RWPE2 (cell line): ENCODE results near the gene PFDN4.

Experiments used
- ATAC-seq: fragments of 200-7000 bp; cut with Tn5 transposase; 3 replicates; pipeline ENCODE4 v1.9.1; 2021; ENCODE audit warnings: low read depth
- DNase-seq: peaks from one replicate; pipeline ENCODE4 v3.0.0-alpha.2; 2020; ENCODE audit warnings: low spot score
- H3K27ac ChIP-seq: fragments of 450-650 bp; 2 replicates; pipeline ENCODE4 v1.5.1; 2017; ENCODE audit warnings: mild to moderate bottlenecking; ENCODE audit not compliant: poor library complexity, severe bottlenecking
- H3K27me3 ChIP-seq: fragments of 250-450 bp; sonication (Bioruptor Pico); 2 replicates; pipeline ENCODE4 v1.5.1; 2021; ENCODE audit warnings: mild to moderate bottlenecking, moderate library complexity; ENCODE audit not compliant: insufficient read depth, poor library complexity, severe bottlenecking
- H3K36me3 ChIP-seq: fragments of 250-450 bp; sonication (Bioruptor Pico); 2 replicates; pipeline ENCODE4 v1.5.1; 2020; ENCODE audit warnings: low read depth, mild to moderate bottlenecking, moderate library complexity
- H3K4me1 ChIP-seq: fragments of 250-450 bp; sonication (Bioruptor Pico); 2 replicates; pipeline ENCODE4 v1.5.1; 2021; ENCODE audit warnings: mild to moderate bottlenecking, moderate library complexity; ENCODE audit not compliant: insufficient read depth, poor library complexity, severe bottlenecking
- H3K4me3 ChIP-seq: fragments of 250-450 bp; sonication (Bioruptor Pico); 2 replicates; pipeline ENCODE4 v1.5.1; 2021; ENCODE audit warnings: mild to moderate bottlenecking, moderate library complexity; ENCODE audit not compliant: severe bottlenecking
- H3K9me3 ChIP-seq: fragments of 250-450 bp; sonication (Bioruptor Pico); 2 replicates; pipeline ENCODE4 v1.5.1; 2021; ENCODE audit warnings: mild to moderate bottlenecking, moderate library complexity; ENCODE audit not compliant: severe bottlenecking
- CTCF ChIP-seq: fragments of 450-650 bp; IDR thresholded peaks from one replicate; pipeline ENCODE4 v1.5.1; 2017; ENCODE audit warnings: mild to moderate bottlenecking, moderate library complexity; ENCODE audit not compliant: poor library complexity, severe bottlenecking

The PFDN4 gene

GRCh38 chr20:54227241-54227640, 19.4 kb downstream of the PFDN4 start:
- Histone ChIP-seq H3K4me3 (no peak overlapping the region), H3K27me3 (no peaks in the 10 kb centered on the region), H3K27ac (no peak overlapping the region), H3K36me3 (no peaks in the 10 kb centered on the region), H3K9me3 (no peaks in the 10 kb centered on the region), H3K4me1 (no peaks in the 10 kb centered on the region)
- no peak for TF ChIP-seq CTCF
- ATAC-seq (no peak), DNase-seq (no peak)

- H3K27ac ChIP-seq = no peak overlapping the region
- no peaks in the 10 kb centered on the region for H3K36me3 ChIP-seq
- ATAC-seq = no peak
- H3K27me3 ChIP-seq = no peaks in the 10 kb centered on the region
- no peaks in the 10 kb centered on the region for H3K9me3 ChIP-seq
- no peaks in the 10 kb centered on the region for H3K4me1 ChIP-seq
- no peak for TF ChIP-seq CTCF
- no peak overlapping the region for H3K4me3 ChIP-seq
- DNase-seq = no peak
Observed at GRCh38 chr20:54227751-54228150, 19.9 kb downstream of the PFDN4 start.

DNA sequence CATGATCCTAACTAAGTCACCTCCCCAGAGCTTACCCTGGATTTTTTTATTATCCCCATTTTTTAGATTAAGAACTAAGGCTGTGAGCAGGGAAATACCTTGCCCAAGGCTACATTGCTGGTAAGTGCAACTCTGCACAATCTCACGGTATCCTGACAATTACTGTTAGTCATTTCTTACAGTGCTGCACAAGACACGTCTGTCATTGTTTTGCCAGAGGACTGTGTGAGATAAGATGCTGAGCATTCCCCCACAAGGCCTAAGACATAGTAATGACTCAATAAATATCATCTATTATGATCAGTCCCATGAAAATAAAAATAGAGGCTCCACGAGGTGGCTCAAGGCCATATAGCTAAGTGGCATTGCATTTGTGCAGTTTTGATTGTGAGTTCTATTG, 21.0 kb downstream of the PFDN4 start:
- no peak for TF ChIP-seq CTCF
- no peaks in the 10 kb centered on the region for H3K4me1 ChIP-seq
- no peak overlapping the region for H3K4me3 ChIP-seq
- H3K9me3 ChIP-seq = no peaks in the 10 kb centered on the region
- H3K27ac ChIP-seq = no peak overlapping the region
- H3K36me3 ChIP-seq = no peaks in the 10 kb centered on the region
- no peaks in the 10 kb centered on the region for H3K27me3 ChIP-seq
- ATAC-seq = peak; percentile 44
- no peak for DNase-seq

GRCh38 chr20:54229566-54230160, 21.8 kb downstream of the PFDN4 start:
- Histone ChIP-seq H3K4me3 (no peak overlapping the region), H3K4me1 (no peaks in the 10 kb centered on the region), H3K27ac (no peak overlapping the region), H3K9me3 (no peaks in the 10 kb centered on the region), H3K36me3 (no peaks in the 10 kb centered on the region), H3K27me3 (no peaks in the 10 kb centered on the region)
- no peak for ATAC-seq
- DNase-seq = no peak
- no peak for TF ChIP-seq CTCF

GRCh38 chr20:54231036-54231435, 23.1 kb downstream of the PFDN4 start:
- Histone ChIP-seq H3K9me3 (no peaks in the 10 kb centered on the region), H3K4me1 (no peaks in the 10 kb centered on the region), H3K27ac (no peak overlapping the region), H3K4me3 (no peak overlapping the region), H3K36me3 (no peaks in the 10 kb centered on the region), H3K27me3 (peaks cover 5% of the 10 kb centered on the region)
- ATAC-seq = no peak
- no peak for DNase-seq
- no peak for TF ChIP-seq CTCF
